Measurements from ENCODE around the gene ZNF148. TPM values are rescaled to one million over a fixed set of nuclear protein-coding genes. Genes with fewer than 3 reads are reported as not detected.

The ZNF148 gene
- total RNA-seq, 4 donors from 2014 or later = 10.7 to 25.9 (median 16.9) TPM

- DNase-seq = no peak
- Histone ChIP-seq H3K27me3 (no peaks in the 10 kb centered on the region), H3K9me3 (no peaks in the 10 kb centered on the region), H3K27ac (no peak overlapping the region), H3K4me3 (no peak overlapping the region), H3K4me1 (no peaks in the 10 kb centered on the region), H3K36me3 (peaks cover 0 to 15% (median 0%) of the 10 kb centered on the region in 3 donors)
- no peak for TF ChIP-seq POLR2A (IDR thresholded peaks at IDR 0.05)
- TF ChIP-seq, protein P1, sequence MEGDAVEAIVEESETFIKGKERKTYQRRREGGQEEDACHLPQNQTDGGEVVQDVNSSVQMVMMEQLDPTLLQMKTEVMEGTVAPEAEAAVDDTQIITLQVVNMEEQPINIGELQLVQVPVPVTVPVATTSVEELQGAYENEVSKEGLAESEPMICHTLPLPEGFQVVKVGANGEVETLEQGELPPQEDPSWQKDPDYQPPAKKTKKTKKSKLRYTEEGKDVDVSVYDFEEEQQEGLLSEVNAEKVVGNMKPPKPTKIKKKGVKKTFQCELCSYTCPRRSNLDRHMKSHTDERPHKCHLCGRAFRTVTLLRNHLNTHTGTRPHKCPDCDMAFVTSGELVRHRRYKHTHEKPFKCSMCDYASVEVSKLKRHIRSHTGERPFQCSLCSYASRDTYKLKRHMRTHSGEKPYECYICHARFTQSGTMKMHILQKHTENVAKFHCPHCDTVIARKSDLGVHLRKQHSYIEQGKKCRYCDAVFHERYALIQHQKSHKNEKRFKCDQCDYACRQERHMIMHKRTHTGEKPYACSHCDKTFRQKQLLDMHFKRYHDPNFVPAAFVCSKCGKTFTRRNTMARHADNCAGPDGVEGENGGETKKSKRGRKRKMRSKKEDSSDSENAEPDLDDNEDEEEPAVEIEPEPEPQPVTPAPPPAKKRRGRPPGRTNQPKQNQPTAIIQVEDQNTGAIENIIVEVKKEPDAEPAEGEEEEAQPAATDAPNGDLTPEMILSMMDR (IDR thresholded peaks at IDR 0.05) = no peak
- intact Hi-C loops (cut with DNase I) = no loop called here
- WGBS, 2 donors = 94 to 97% methylated on average over 4 of the region's 4 CpGs
Observed at GRCh38 chr3:125292015-125292414, 83.1 kb downstream of the ZNF148 start.

DNA sequence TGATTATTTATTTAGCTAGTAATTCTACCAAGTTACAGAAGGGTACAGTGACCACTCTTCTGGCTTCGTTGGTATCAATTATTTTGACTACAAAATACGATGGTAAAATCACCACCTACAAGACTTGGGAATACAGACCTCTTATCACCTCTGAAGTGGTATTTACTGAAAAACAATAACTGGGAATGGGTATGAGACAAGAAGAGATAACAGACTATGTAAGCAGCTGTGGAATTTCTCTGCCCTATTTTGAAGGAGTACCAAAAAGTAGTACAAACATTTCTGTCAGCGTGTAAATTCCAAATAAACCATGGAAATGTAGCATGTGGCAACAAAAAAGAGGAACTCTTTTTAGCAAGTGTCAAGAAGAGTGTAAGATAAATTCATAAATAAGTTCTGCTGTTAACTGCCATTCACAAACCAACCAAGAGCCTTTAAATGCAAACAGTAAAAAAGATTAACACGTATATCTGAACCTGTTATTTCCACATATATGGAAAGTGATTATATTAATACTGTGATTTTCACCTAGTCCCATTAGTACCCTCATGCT lies 85.6 kb downstream of the ZNF148 start:
- H3K4me1 ChIP-seq = no peaks in the 10 kb centered on the region
- no peaks in the 10 kb centered on the region for H3K9me3 ChIP-seq
- intact Hi-C loops (cut with DNase I) = loop anchor here (10.0 kb wide), 1 partner anchor 505 kb away; no protein-coding TSS in a partner anchor
- no peak overlapping the region for H3K4me3 ChIP-seq
- TF ChIP-seq POLR2A (IDR thresholded peaks at IDR 0.05) = no peak
- TF ChIP-seq, protein P1 (IDR thresholded peaks at IDR 0.05) = no peak
- peaks cover 0 to 26% (median 0%) of the 10 kb centered on the region in 3 donors for H3K36me3 ChIP-seq
- WGBS, 2 donors = 84 to 87% methylated on average over 4 of the region's 4 CpGs
- H3K27me3 ChIP-seq = no peaks in the 10 kb centered on the region
- no peak for DNase-seq
- H3K27ac ChIP-seq = no peak overlapping the region

DNA sequence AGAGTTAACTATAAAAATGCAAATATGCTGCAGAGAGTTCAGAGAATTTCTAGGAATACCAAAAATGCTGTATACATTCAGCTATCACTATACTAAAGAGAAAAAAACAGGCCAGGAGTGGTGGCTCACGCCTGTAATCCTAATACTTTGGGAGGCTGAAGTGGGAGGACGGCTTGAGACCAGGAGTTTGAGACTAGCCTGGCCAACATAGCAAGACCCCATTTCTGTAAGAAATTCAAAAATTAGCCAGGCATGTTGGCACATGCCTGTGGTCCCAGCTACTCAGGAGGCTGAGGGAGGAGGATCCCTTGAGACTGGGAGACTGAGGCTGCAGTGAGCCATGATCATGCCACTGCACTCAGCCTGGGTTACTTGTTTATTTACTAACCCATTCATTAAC lies 87.9 kb downstream of the ZNF148 start:
- TF ChIP-seq, protein P1 (IDR thresholded peaks at IDR 0.05) = no peak
- TF ChIP-seq POLR2A (IDR thresholded peaks at IDR 0.05) = no peak
- Histone ChIP-seq H3K4me1 (no peaks in the 10 kb centered on the region), H3K36me3 (peaks cover 0 to 30% (median 0%) of the 10 kb centered on the region in 3 donors), H3K27ac (no peak overlapping the region), H3K27me3 (no peaks in the 10 kb centered on the region), H3K4me3 (no peak overlapping the region), H3K9me3 (no peaks in the 10 kb centered on the region)
- no peak for DNase-seq
- intact Hi-C loops (cut with DNase I) = loop anchor here (10.0 kb wide), 1 partner anchor 502 kb away; no protein-coding TSS in a partner anchor
- 89 to 95% methylated on average over 2 of the region's 2 CpGs for WGBS, 2 donors

- intact Hi-C loops (cut with DNase I) = loop anchor here (10.0 kb wide), 1 partner anchor 497 kb away; no protein-coding TSS in a partner anchor
- no peaks in the 10 kb centered on the region for H3K27me3 ChIP-seq
- peaks cover 0 to 6% (median 0%) of the 10 kb centered on the region in 3 donors for H3K4me1 ChIP-seq
- no peak for DNase-seq
- 17 to 70% methylated on average over 1 of the region's 1 CpG for WGBS, 2 donors
- no peak overlapping the region for H3K4me3 ChIP-seq
- H3K9me3 ChIP-seq = no peaks in the 10 kb centered on the region
- peaks cover 0 to 30% (median 0%) of the 10 kb centered on the region in 3 donors for H3K36me3 ChIP-seq
- no peak overlapping the region for H3K27ac ChIP-seq
- no peak for TF ChIP-seq POLR2A (IDR thresholded peaks at IDR 0.05)
- TF ChIP-seq, protein P1 (IDR thresholded peaks at IDR 0.05) = no peak
Observed at GRCh38 chr3:125281381-125281780, 93.7 kb downstream of the ZNF148 start.

GRCh38 chr3:125280668-125281361 lies 94.3 kb downstream of the ZNF148 start:
- Histone ChIP-seq H3K27me3 (no peaks in the 10 kb centered on the region), H3K4me3 (no peak overlapping the region), H3K4me1 (peaks cover 0 to 6% (median 0%) of the 10 kb centered on the region in 3 donors), H3K27ac (no peak overlapping the region), H3K9me3 (no peaks in the 10 kb centered on the region), H3K36me3 (peaks cover 0 to 36% (median 0%) of the 10 kb centered on the region in 3 donors)
- no peak for TF ChIP-seq POLR2A (IDR thresholded peaks at IDR 0.05)
- TF ChIP-seq, protein P1 (IDR thresholded peaks at IDR 0.05) = no peak
- WGBS, 2 donors = 98 to 100% methylated on average over 2 of the region's 2 CpGs
- intact Hi-C loops (cut with DNase I) = loop anchor here (10.0 kb wide), 1 partner anchor 496 kb away; no protein-coding TSS in a partner anchor
- no peak for DNase-seq
